HCEC 1CT (cell line): ENCODE data around the gene NFAM1.

Source experiments
- DNase-seq: peaks from one replicate; pipeline ENCODE4 v3.0.0-alpha.2; 2017

The NFAM1 gene

GRCh38 chr22:42356533-42356932 lies 75.7 kb downstream of the NFAM1 start:
- no peak for DNase-seq

GRCh38 chr22:42353883-42354727 lies 78.1 kb downstream of the NFAM1 start:
- DNase-seq = no peak

- no peak for DNase-seq
These were observed 81.8 kb downstream of the NFAM1 start for GRCh38 chr22:42350373-42350772.

GRCh38 chr22:42347281-42347824 lies 84.8 kb downstream of the NFAM1 start:
- DNase-seq = no peak

- DNase-seq = no peak
These were observed 85.5 kb downstream of the NFAM1 start for GRCh38 chr22:42346722-42347121.

GRCh38 chr22:42345458-42345857 lies 86.7 kb downstream of the NFAM1 start:
- no peak for DNase-seq

GRCh38 chr22:42344361-42344905 lies 87.8 kb downstream of the NFAM1 start:
- DNase-seq = no peak

- no peak for DNase-seq
These were observed 88.6 kb downstream of the NFAM1 start for GRCh38 chr22:42343531-42344081.

- no peak for DNase-seq
These were observed 89.1 kb downstream of the NFAM1 start for GRCh38 chr22:42343121-42343454.

- DNase-seq = no peak
These were observed 89.6 kb downstream of the NFAM1 start for GRCh38 chr22:42342426-42343120.

GRCh38 chr22:42341779-42342178 lies 90.4 kb downstream of the NFAM1 start:
- no peak for DNase-seq

GRCh38 chr22:42340829-42341383 lies 91.3 kb downstream of the NFAM1 start:
- no peak for DNase-seq

GRCh38 chr22:42340150-42340549 lies 92.1 kb downstream of the NFAM1 start:
- no peak for DNase-seq

GRCh38 chr22:42338479-42338878 lies 93.7 kb downstream of the NFAM1 start:
- no peak for DNase-seq

- DNase-seq = no peak
These were observed 94.8 kb downstream of the NFAM1 start for GRCh38 chr22:42337356-42337755.

GRCh38 chr22:42336527-42337227 lies 95.5 kb downstream of the NFAM1 start:
- DNase-seq = no peak

GRCh38 chr22:42335839-42336378 lies 96.3 kb downstream of the NFAM1 start:
- DNase-seq = no peak

GRCh38 chr22:42334875-42335512 lies 97.2 kb downstream of the NFAM1 start:
- no peak for DNase-seq

GRCh38 chr22:42333544-42333943 lies 98.7 kb downstream of the NFAM1 start:
- DNase-seq = no peak

- DNase-seq = no peak
These were observed 100.1 kb downstream of the NFAM1 start for GRCh38 chr22:42332089-42332488.

GRCh38 chr22:42331014-42331413 lies 101.2 kb downstream of the NFAM1 start:
- no peak for DNase-seq
